ENCODE results near the gene ST6GAL1.

GRCh38 chr3:186922224-186922623, 8.1 kb upstream of the ST6GAL1 start:
- TF ChIP-seq GABPA (IDR thresholded peaks at IDR 0.05; ENCODE audit: low read depth), result no peak
- no peak for TF ChIP-seq CTCF (IDR thresholded peaks at IDR 0.05)
- no peak for TF ChIP-seq YY1 (IDR thresholded peaks at IDR 0.05; ENCODE audit: low read depth)
- no peak for TF ChIP-seq GATA2 (CRISPR knock-in tag; IDR thresholded peaks at IDR 0.05)
- no peak for TF ChIP-seq TEAD4 (IDR thresholded peaks at IDR 0.05; ENCODE audit: borderline replicate concordance, insufficient read depth)
- no peak for TF ChIP-seq ZBTB33 (IDR thresholded peaks at IDR 0.05; ENCODE audit: borderline replicate concordance, low read depth)

Data from SK-N-SH (cell line).